Body of pancreas (tissue), 4 donors: Measurements from ENCODE around the gene ZNF277.

Experiments
- POLR2A ChIP-seq, 3 donors: fragments of 450-650 bp; IDR thresholded peaks; one replicate each; pipeline ENCODE4 v1.6.1; 2016; ENCODE audit warnings: antibody characterized with exemption in 3 of 3, mild to moderate bottlenecking in 2 of 3
- TF ChIP-seq, protein P1 (sequence below), 7 experiments: fragments of 450-650 bp in 4 of 7; fragments of 200-600 bp in 3 of 7; sonication (generic) in 3 of 7; IDR thresholded peaks; one replicate each; pipeline ENCODE4 v1.5.1; 2016 to 2019; ENCODE audit warnings: antibody characterized with exemption in 7 of 7

DNA sequence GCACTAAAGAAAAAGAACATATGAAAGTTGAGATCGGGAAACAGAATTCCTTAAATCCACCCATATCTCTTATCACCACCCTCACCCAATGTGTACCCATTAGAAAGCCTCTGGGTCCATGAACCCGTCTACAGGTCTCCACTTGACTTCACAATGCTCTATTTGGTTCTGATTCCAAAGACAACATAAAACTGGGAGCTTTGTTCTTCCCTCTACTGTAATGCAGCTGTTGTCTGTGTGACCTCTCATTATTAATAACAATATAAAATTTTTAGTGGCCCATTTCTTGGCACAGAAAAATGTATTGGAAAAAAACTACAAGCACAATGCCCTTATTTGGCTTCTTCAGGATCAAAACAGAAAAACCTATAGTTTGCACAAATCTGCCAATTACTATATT, 30.3 kb upstream of the ZNF277 start:
- TF ChIP-seq, protein P1, sequence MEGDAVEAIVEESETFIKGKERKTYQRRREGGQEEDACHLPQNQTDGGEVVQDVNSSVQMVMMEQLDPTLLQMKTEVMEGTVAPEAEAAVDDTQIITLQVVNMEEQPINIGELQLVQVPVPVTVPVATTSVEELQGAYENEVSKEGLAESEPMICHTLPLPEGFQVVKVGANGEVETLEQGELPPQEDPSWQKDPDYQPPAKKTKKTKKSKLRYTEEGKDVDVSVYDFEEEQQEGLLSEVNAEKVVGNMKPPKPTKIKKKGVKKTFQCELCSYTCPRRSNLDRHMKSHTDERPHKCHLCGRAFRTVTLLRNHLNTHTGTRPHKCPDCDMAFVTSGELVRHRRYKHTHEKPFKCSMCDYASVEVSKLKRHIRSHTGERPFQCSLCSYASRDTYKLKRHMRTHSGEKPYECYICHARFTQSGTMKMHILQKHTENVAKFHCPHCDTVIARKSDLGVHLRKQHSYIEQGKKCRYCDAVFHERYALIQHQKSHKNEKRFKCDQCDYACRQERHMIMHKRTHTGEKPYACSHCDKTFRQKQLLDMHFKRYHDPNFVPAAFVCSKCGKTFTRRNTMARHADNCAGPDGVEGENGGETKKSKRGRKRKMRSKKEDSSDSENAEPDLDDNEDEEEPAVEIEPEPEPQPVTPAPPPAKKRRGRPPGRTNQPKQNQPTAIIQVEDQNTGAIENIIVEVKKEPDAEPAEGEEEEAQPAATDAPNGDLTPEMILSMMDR (IDR thresholded peaks at IDR 0.05): no peak
- no peak for TF ChIP-seq POLR2A (IDR thresholded peaks at IDR 0.05)
